Measurements from ENCODE around the gene GRAMD2A.

GRAMD2A gene

GRCh38 chr15:72197460-72198355 is at the start of gene GRAMD2A:
GRAMD2A (minus strand) TSS chr15:72197787.
- DNase-seq (ENCODE audit: low read depth) = no peak

- no peak for DNase-seq (ENCODE audit: low read depth)
These were observed 45.3 kb upstream of the GRAMD2A start for GRCh38 chr15:72242775-72243370.

- DNase-seq (ENCODE audit: low read depth) = no peak
These were observed 42.1 kb upstream of the GRAMD2A start for GRCh38 chr15:72239652-72240051.

- no peak for DNase-seq (ENCODE audit: low read depth)
These were observed 41.0 kb upstream of the GRAMD2A start for GRCh38 chr15:72238586-72238985.

- DNase-seq (ENCODE audit: low read depth) = no peak
These were observed 40.3 kb upstream of the GRAMD2A start for GRCh38 chr15:72237853-72238224.

GRCh38 chr15:72237029-72237852 is 39.7 kb upstream of the GRAMD2A start:
- peak; percentile 20 for DNase-seq (ENCODE audit: low read depth)

GRCh38 chr15:72236381-72237003 is 38.9 kb upstream of the GRAMD2A start:
- no peak for DNase-seq (ENCODE audit: low read depth)

GRCh38 chr15:72235298-72235697 is 37.7 kb upstream of the GRAMD2A start:
- DNase-seq (ENCODE audit: low read depth) = no peak

GRCh38 chr15:72233769-72234168 is 36.2 kb upstream of the GRAMD2A start:
- no peak for DNase-seq (ENCODE audit: low read depth)

- peak; percentile 33 for DNase-seq (ENCODE audit: low read depth)
These were observed 34.4 kb upstream of the GRAMD2A start for GRCh38 chr15:72231833-72232478.

GRCh38 chr15:72231066-72231832 is 33.7 kb upstream of the GRAMD2A start, which contains the start of gene PKM:
PKM (minus strand) TSS chr15:72231190; CDS start chr15:72219097, 12,093 bp downstream.
- DNase-seq (ENCODE audit: low read depth) = peak; percentile 89

GRCh38 chr15:72230197-72231065 is 32.8 kb upstream of the GRAMD2A start:
- peak; percentile 59 for DNase-seq (ENCODE audit: low read depth)

GRCh38 chr15:72229947-72230196 is 32.3 kb upstream of the GRAMD2A start:
- DNase-seq (ENCODE audit: low read depth) = no peak

GRCh38 chr15:72229076-72229946 is 31.7 kb upstream of the GRAMD2A start:
- peak; percentile 13 for DNase-seq (ENCODE audit: low read depth)

- DNase-seq (ENCODE audit: low read depth) = no peak
These were observed 30.1 kb upstream of the GRAMD2A start for GRCh38 chr15:72227720-72228119.

GRCh38 chr15:72227192-72227586 is 29.6 kb upstream of the GRAMD2A start:
- DNase-seq (ENCODE audit: low read depth) = no peak

GRCh38 chr15:72223278-72223677 is 25.7 kb upstream of the GRAMD2A start:
- DNase-seq (ENCODE audit: low read depth) = no peak

GRCh38 chr15:72222393-72222792 is 24.8 kb upstream of the GRAMD2A start:
- DNase-seq (ENCODE audit: low read depth) = no peak

- DNase-seq (ENCODE audit: low read depth) = no peak
These were observed 23.1 kb upstream of the GRAMD2A start for GRCh38 chr15:72220687-72221086.

Data from activated T-cell treated with anti-CD3 and anti-CD28 coated beads for 1 hour (primary cell).